T-helper 2 cell treated with Interferon-gamma antibody and Interleukin-4, amounts not matched to agents 5 μg/mL and 100 μg/mL, for 36 hours (primary cell): Measurements from ENCODE around the gene SLC49A3.
"Not testable (repeated sequence)": the region's sequence is repeated elsewhere in the genome, so short reads cannot be mapped to it uniquely, and the experiment has no call there.

Experiments
- DNase-seq: peaks from one replicate; pipeline ENCODE4 v3.0.0; 2021; ENCODE audit warnings: low spot score
- H3K27ac Mint-ChIP-seq: one replicate; pipeline ENCODE4 v1.8.0; 2021; ENCODE audit warnings: mild to moderate bottlenecking, mixed read lengths
- H3K27me3 Mint-ChIP-seq: one replicate; pipeline ENCODE4 v1.8.0; 2021; ENCODE audit warnings: low read depth, mixed read lengths
- H3K36me3 Mint-ChIP-seq: one replicate; pipeline ENCODE4 v1.8.0; 2021; ENCODE audit warnings: low read depth, mixed read lengths
- H3K4me1 Mint-ChIP-seq: one replicate; pipeline ENCODE4 v1.8.0; 2021; ENCODE audit warnings: low read depth, mixed read lengths
- H3K4me3 Mint-ChIP-seq: one replicate; pipeline ENCODE4 v1.8.0; 2022; ENCODE audit warnings: mild to moderate bottlenecking, moderate library complexity, mixed read lengths
- H3K9me3 Mint-ChIP-seq: one replicate; pipeline ENCODE4 v1.8.0; 2021; ENCODE audit warnings: mixed read lengths

The SLC49A3 gene

GRCh38 chr4:688854-689681, at the start of gene SLC49A3:
Gene SLC49A3, minus strand, starts transcription at chr4:689151. Its CDS starts 24 bp downstream, at chr4:689127.
- Mint-ChIP-seq H3K36me3 (no peaks in the 10 kb centered on the region), H3K27ac (no peak within 1 kb of the TSS), H3K9me3 (no peaks in the 10 kb centered on the region), H3K4me3 (no peak within 1 kb of the TSS), H3K4me1 (no peaks in the 10 kb centered on the region), H3K27me3 (peaks cover 24% of the 10 kb centered on the region)
- no peak for DNase-seq

GRCh38 chr4:736561-736960, 47.6 kb upstream of the SLC49A3 start:
- H3K27ac Mint-ChIP-seq, H3K4me3 Mint-ChIP-seq, H3K9me3 Mint-ChIP-seq, H3K4me1 Mint-ChIP-seq, DNase-seq, H3K27me3 Mint-ChIP-seq: not testable (repeated sequence)
- H3K36me3 Mint-ChIP-seq: peaks cover 29% of the 10 kb centered on the region

GRCh38 chr4:735583-735982, 46.6 kb upstream of the SLC49A3 start:
- H3K9me3 Mint-ChIP-seq: no peaks in the 10 kb centered on the region
- H3K27me3 Mint-ChIP-seq: no peaks in the 10 kb centered on the region
- H3K27ac Mint-ChIP-seq: no peak overlapping the region
- peaks cover 32% of the 10 kb centered on the region for H3K36me3 Mint-ChIP-seq
- no peak for DNase-seq
- no peaks in the 10 kb centered on the region for H3K4me1 Mint-ChIP-seq
- H3K4me3 Mint-ChIP-seq: no peak overlapping the region

- DNase-seq: no peak
- Mint-ChIP-seq H3K4me3 (no peak overlapping the region), H3K27ac (no peak overlapping the region), H3K9me3 (no peaks in the 10 kb centered on the region), H3K36me3 (peaks cover 37% of the 10 kb centered on the region), H3K4me1 (no peaks in the 10 kb centered on the region), H3K27me3 (no peaks in the 10 kb centered on the region)
Observed at GRCh38 chr4:734951-735350, 46.0 kb upstream of the SLC49A3 start.

GRCh38 chr4:734075-734474, 45.1 kb upstream of the SLC49A3 start:
- Mint-ChIP-seq H3K27ac (no peak overlapping the region), H3K36me3 (peaks cover 34% of the 10 kb centered on the region), H3K9me3 (no peaks in the 10 kb centered on the region), H3K27me3 (no peaks in the 10 kb centered on the region), H3K4me1 (no peaks in the 10 kb centered on the region), H3K4me3 (no peak overlapping the region)
- DNase-seq: no peak

- no peak overlapping the region for H3K4me3 Mint-ChIP-seq
- no peak overlapping the region for H3K27ac Mint-ChIP-seq
- no peak for DNase-seq
- no peaks in the 10 kb centered on the region for H3K9me3 Mint-ChIP-seq
- H3K4me1 Mint-ChIP-seq: no peaks in the 10 kb centered on the region
- H3K36me3 Mint-ChIP-seq: peaks cover 34% of the 10 kb centered on the region
- no peaks in the 10 kb centered on the region for H3K27me3 Mint-ChIP-seq
Observed at GRCh38 chr4:733631-733980, 44.7 kb upstream of the SLC49A3 start.

- Mint-ChIP-seq H3K36me3 (peaks cover 34% of the 10 kb centered on the region), H3K9me3 (no peaks in the 10 kb centered on the region), H3K27ac (no peak overlapping the region), H3K27me3 (no peaks in the 10 kb centered on the region), H3K4me1 (no peaks in the 10 kb centered on the region), H3K4me3 (no peak overlapping the region)
- no peak for DNase-seq
Observed at GRCh38 chr4:732911-733630, 44.1 kb upstream of the SLC49A3 start.

- Mint-ChIP-seq H3K4me1 (no peaks in the 10 kb centered on the region), H3K36me3 (peaks cover 31% of the 10 kb centered on the region), H3K27me3 (no peaks in the 10 kb centered on the region), H3K4me3 (no peak overlapping the region), H3K9me3 (no peaks in the 10 kb centered on the region), H3K27ac (no peak overlapping the region)
- no peak for DNase-seq
Observed at GRCh38 chr4:732486-732885, 43.5 kb upstream of the SLC49A3 start.

- H3K36me3 Mint-ChIP-seq: peaks cover 30% of the 10 kb centered on the region
- H3K27ac Mint-ChIP-seq, H3K4me3 Mint-ChIP-seq, DNase-seq, H3K9me3 Mint-ChIP-seq, H3K4me1 Mint-ChIP-seq, H3K27me3 Mint-ChIP-seq: not testable (repeated sequence)
Observed at GRCh38 chr4:731954-732353, 43.0 kb upstream of the SLC49A3 start.

- not testable (repeated sequence) for H3K27ac Mint-ChIP-seq, H3K4me1 Mint-ChIP-seq, H3K27me3 Mint-ChIP-seq, H3K4me3 Mint-ChIP-seq, H3K9me3 Mint-ChIP-seq, DNase-seq
- H3K36me3 Mint-ChIP-seq: peaks cover 30% of the 10 kb centered on the region
Observed at GRCh38 chr4:730946-731904, 42.3 kb upstream of the SLC49A3 start.

- Mint-ChIP-seq H3K27ac (no peak overlapping the region), H3K27me3 (no peaks in the 10 kb centered on the region), H3K9me3 (no peaks in the 10 kb centered on the region), H3K4me3 (no peak overlapping the region), H3K36me3 (peaks cover 27% of the 10 kb centered on the region), H3K4me1 (no peaks in the 10 kb centered on the region)
- no peak for DNase-seq
Observed at GRCh38 chr4:730511-730910, 41.6 kb upstream of the SLC49A3 start.

- Mint-ChIP-seq H3K4me3 (no peak overlapping the region), H3K27me3 (no peaks in the 10 kb centered on the region), H3K4me1 (no peaks in the 10 kb centered on the region), H3K27ac (no peak overlapping the region), H3K9me3 (no peaks in the 10 kb centered on the region), H3K36me3 (peaks cover 22% of the 10 kb centered on the region)
- DNase-seq: no peak
Observed at GRCh38 chr4:729336-730315, 40.7 kb upstream of the SLC49A3 start.

GRCh38 chr4:727576-727975, 38.6 kb upstream of the SLC49A3 start:
- H3K4me1 Mint-ChIP-seq: no peaks in the 10 kb centered on the region
- no peaks in the 10 kb centered on the region for H3K27me3 Mint-ChIP-seq
- no peaks in the 10 kb centered on the region for H3K9me3 Mint-ChIP-seq
- DNase-seq: no peak
- H3K36me3 Mint-ChIP-seq: peaks cover 18% of the 10 kb centered on the region
- H3K4me3 Mint-ChIP-seq: no peak overlapping the region
- no peak overlapping the region for H3K27ac Mint-ChIP-seq
